Thymus (tissue), 11 donors: ENCODE results near the gene SLC25A38. TPM values are rescaled to one million over a fixed set of nuclear protein-coding genes. Genes with fewer than 3 reads are reported as not detected.
"Not testable (repeated sequence)": the region's sequence is repeated elsewhere in the genome, so short reads cannot be mapped to it uniquely, and the experiment has no call there.

Source experiments
- DNase-seq, 9 donors: peaks; one replicate each; pipeline ENCODE4 v3.0.0-alpha.2; 2013; ENCODE audit warnings: low spot score in 9 of 9, low read depth in 6 of 9, missing footprints in 1 of 9
- H3K27ac ChIP-seq, 2 donors: one replicate each; pipeline ENCODE4 v1.5.1; 2013; ENCODE audit warnings: control low read depth in 1 of 2, low read depth in 1 of 2, low read length in 1 of 2, mild to moderate bottlenecking in 1 of 2, moderate library complexity in 1 of 2
- H3K27me3 ChIP-seq, 2 donors: one replicate each; pipeline ENCODE4 v1.5.1; 2013; ENCODE audit warnings: low read length in 1 of 2; ENCODE audit not compliant: control insufficient read depth in 2 of 2, insufficient read depth in 1 of 2
- H3K36me3 ChIP-seq, 2 donors: one replicate each; pipeline ENCODE4 v1.5.1; 2013; ENCODE audit warnings: low read length in 1 of 2, mild to moderate bottlenecking in 1 of 2, moderate library complexity in 1 of 2; ENCODE audit not compliant: control insufficient read depth in 2 of 2, insufficient read depth in 2 of 2
- H3K4me1 ChIP-seq, 2 donors: one replicate each; pipeline ENCODE4 v1.5.1; 2013; ENCODE audit warnings: low read length in 2 of 2; ENCODE audit not compliant: control insufficient read depth in 2 of 2, insufficient read depth in 2 of 2
- H3K4me3 ChIP-seq, 2 donors: one replicate each; pipeline ENCODE4 v1.5.1; 2013; ENCODE audit warnings: low read length in 2 of 2, control low read depth in 1 of 2, mild to moderate bottlenecking in 1 of 2
- H3K9me3 ChIP-seq, 2 donors: one replicate each; pipeline ENCODE4 v1.5.1; 2013; ENCODE audit warnings: low read length in 1 of 2, mild to moderate bottlenecking in 1 of 2; ENCODE audit not compliant: control insufficient read depth in 2 of 2, insufficient read depth in 1 of 2
- WGBS: extraction: QIAGEN DNeasy Blood & Tissue Kit; methylation state at CpG from one replicate; pipeline ENCODE4 v1.1.7; 2013; 5-methylcytosine and 5-hydroxymethylcytosine counted together
- polyA plus RNA-seq: library from polyadenylated mRNA; stranded (reverse); fragments of 200-250 nt; gene quantifications from one replicate; pipeline ENCODE4 v1.2.3, GENCODE V29; 2013
- total RNA-seq: library from RNA; stranded (reverse); fragments of 120-200 nt; gene quantifications from one replicate; pipeline ENCODE4 v1.2.4, GENCODE V29; 2013
- donor health status: healthy.

SLC25A38 gene
- total and polyA plus RNA-seq, 2 donors = 26.3 to 39.6 TPM

DNA sequence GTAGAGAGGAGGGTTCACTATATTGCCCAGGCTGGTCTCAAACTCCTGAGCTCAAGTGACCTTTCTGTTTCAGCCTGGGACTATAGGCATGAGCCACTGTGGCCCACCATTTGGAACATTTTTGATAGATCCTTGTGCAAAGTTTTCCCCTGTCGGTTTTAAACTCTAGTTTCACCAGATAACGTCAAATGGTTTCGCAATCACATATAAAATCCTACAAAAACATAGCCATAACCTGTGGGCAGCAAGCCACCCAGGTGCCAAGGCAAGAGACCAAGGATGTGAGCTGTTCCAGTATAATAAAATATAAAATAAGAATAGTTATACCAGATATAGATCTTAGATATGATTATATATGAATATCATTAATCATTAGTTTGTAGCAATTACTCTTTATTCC lies 33.8 kb downstream of the SLC25A38 start:
- H3K36me3 ChIP-seq = peaks cover 27 to 29% of the 10 kb centered on the region in 2 donors
- H3K27me3 ChIP-seq, H3K27ac ChIP-seq, DNase-seq, H3K4me1 ChIP-seq, H3K9me3 ChIP-seq, H3K4me3 ChIP-seq: not testable (repeated sequence)
- WGBS = 90% methylated on average over 3 of the region's 3 CpGs

- H3K36me3 ChIP-seq = peaks cover 10 to 12% of the 10 kb centered on the region in 2 donors
- not testable (repeated sequence) for H3K4me1 ChIP-seq, H3K9me3 ChIP-seq, H3K4me3 ChIP-seq, H3K27me3 ChIP-seq, H3K27ac ChIP-seq, DNase-seq
- WGBS = 50% methylated on average over 13 of the region's 14 CpGs
These were observed 35.5 kb downstream of the SLC25A38 start for GRCh38 chr3:39418556-39419225.

- Histone ChIP-seq H3K27me3 (no peaks in the 10 kb centered on the region), H3K4me3 (no peak overlapping the region), H3K4me1 (no peaks in the 10 kb centered on the region), H3K9me3 (no peaks in the 10 kb centered on the region), H3K36me3 (peaks cover 0 to 3% of the 10 kb centered on the region in 2 donors), H3K27ac (no peak overlapping the region)
- 96% methylated on average over 2 of the region's 2 CpGs for WGBS
- DNase-seq = no peak
These were observed 36.7 kb downstream of the SLC25A38 start for GRCh38 chr3:39419742-39420315.

DNA sequence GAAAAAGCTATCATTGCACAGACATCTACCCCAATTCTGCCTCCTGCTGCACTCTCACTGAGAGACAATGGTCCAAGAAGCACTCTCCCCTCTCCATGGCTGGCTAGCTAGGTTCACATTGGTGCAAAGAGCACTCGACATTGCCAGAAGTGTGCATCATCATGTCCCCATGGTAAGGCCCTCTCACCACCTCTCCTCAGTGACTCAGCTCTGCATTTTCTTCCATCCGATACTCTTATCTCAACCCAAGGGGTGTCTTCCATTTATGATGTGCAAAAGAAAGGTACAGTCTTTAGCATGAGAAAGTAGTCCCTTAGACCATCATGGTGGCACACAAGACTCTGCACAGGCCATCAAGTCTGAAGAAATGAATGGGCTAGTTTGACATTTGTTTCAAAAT lies 37.4 kb downstream of the SLC25A38 start:
- H3K27ac ChIP-seq = no peak overlapping the region
- no peak overlapping the region for H3K4me3 ChIP-seq
- H3K9me3 ChIP-seq = no peaks in the 10 kb centered on the region
- 98% methylated on average over 2 of the region's 2 CpGs for WGBS
- no peaks in the 10 kb centered on the region for H3K4me1 ChIP-seq
- DNase-seq = no peak
- no peaks in the 10 kb centered on the region for H3K36me3 ChIP-seq
- H3K27me3 ChIP-seq = no peaks in the 10 kb centered on the region

GRCh38 chr3:39423436-39423970 lies 40.3 kb downstream of the SLC25A38 start:
- no peaks in the 10 kb centered on the region for H3K27me3 ChIP-seq
- no peak overlapping the region for H3K4me3 ChIP-seq
- H3K4me1 ChIP-seq = no peaks in the 10 kb centered on the region
- H3K36me3 ChIP-seq = no peaks in the 10 kb centered on the region
- no peaks in the 10 kb centered on the region for H3K9me3 ChIP-seq
- 92% methylated on average over 1 of the region's 1 CpG for WGBS
- no peak for DNase-seq
- H3K27ac ChIP-seq = no peak overlapping the region

DNA sequence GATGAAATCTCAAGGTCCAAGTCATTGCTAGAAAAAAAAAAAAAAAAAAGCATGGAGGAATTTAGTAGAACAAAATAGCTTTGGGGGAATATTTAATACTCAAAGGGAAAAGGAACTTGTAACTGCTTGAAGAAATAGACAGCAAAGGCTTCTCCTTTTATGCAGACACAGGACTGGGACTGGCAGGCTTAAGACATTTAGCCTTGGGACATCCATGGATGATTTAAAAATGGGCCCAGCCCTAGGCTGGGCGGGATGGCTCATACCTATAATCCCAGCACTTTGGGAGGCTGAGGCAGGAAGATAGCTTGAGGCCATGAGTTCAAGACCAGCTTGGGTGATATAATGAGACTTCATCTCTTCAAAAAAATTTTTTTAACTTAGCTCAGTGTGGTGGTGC lies 43.1 kb downstream of the SLC25A38 start:
- Histone ChIP-seq H3K9me3 (no peaks in the 10 kb centered on the region), H3K4me3 (no peak overlapping the region), H3K27ac (no peak overlapping the region), H3K27me3 (peaks cover 0 to 3% of the 10 kb centered on the region in 2 donors), H3K36me3 (no peaks in the 10 kb centered on the region), H3K4me1 (no peaks in the 10 kb centered on the region)
- 47% methylated on average over 1 of the region's 1 CpG for WGBS
- no peak for DNase-seq

DNA sequence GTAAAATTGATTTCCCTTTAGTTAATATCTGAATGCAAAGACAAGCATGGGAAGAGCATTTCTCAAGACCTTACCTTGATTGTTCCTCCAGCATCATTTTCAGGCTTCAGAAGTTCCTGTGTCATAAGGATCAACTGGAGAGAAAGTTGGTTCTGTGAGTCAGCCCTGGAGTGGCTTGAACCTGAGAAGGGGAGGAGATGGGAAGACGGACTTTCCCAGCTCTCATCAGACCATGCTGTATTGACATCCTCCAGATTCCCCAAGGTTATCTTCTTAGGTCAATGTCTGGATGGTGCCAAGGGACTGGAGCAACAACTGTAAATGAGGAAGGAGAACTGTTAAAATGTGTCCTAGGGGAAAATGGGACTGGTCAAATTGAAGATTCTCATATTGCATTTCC lies 44.3 kb downstream of the SLC25A38 start:
- Histone ChIP-seq H3K9me3 (no peaks in the 10 kb centered on the region), H3K27me3 (peaks cover 0 to 3% of the 10 kb centered on the region in 2 donors), H3K4me3 (no peak overlapping the region), H3K27ac (no peak overlapping the region), H3K36me3 (no peaks in the 10 kb centered on the region), H3K4me1 (no peaks in the 10 kb centered on the region)
- DNase-seq = no peak
- 95% methylated on average over 1 of the region's 1 CpG for WGBS

DNA sequence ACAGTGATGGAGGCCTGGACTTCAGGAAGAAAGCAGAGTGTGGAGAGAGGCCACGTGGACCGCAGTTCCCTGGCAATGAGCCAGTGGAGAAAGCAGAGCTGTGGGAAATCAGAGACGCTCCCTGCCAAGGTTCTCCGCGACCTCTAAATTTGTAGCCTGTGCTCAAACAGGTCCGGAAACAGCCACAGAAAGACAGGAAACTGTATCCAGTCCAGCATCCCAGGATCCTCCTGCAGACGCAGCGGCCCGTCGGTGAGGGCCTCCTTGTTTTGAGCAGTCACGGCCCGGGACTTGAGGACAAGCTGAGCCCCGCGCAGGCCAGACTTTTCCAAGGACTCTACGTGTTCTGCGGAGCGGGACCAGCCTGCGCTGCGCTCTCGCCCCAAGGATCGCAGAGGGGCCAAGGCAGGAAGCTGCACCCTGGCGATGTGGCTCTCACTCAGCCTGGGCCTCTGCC lies 45.6 kb downstream of the SLC25A38 start:
- H3K27me3 ChIP-seq = peaks cover 0 to 3% of the 10 kb centered on the region in 2 donors
- H3K4me3 ChIP-seq = no peak overlapping the region
- no peak for DNase-seq
- no peak overlapping the region for H3K27ac ChIP-seq
- H3K9me3 ChIP-seq = no peaks in the 10 kb centered on the region
- H3K36me3 ChIP-seq = no peaks in the 10 kb centered on the region
- no peaks in the 10 kb centered on the region for H3K4me1 ChIP-seq
- WGBS = 79% methylated on average over 22 of the region's 22 CpGs

GRCh38 chr3:39429466-39429865 lies 46.3 kb downstream of the SLC25A38 start:
- peaks cover 0 to 3% of the 10 kb centered on the region in 2 donors for H3K27me3 ChIP-seq
- no peak overlapping the region for H3K4me3 ChIP-seq
- 94% methylated on average over 11 of the region's 11 CpGs for WGBS
- H3K4me1 ChIP-seq = no peaks in the 10 kb centered on the region
- no peak overlapping the region for H3K27ac ChIP-seq
- no peaks in the 10 kb centered on the region for H3K36me3 ChIP-seq
- DNase-seq = no peak
- no peaks in the 10 kb centered on the region for H3K9me3 ChIP-seq
